IgD-negative memory B cell (primary cell): Measurements from ENCODE around the gene PAQR5. TPM values are rescaled to one million over a fixed set of nuclear protein-coding genes. Genes with fewer than 3 reads are reported as not detected.
A peak's percentile ranks its signal among the peaks of the same experiment; 100 is the strongest.
"Not testable (repeated sequence)": the region's sequence is repeated elsewhere in the genome, so short reads cannot be mapped to it uniquely, and the experiment has no call there.

Experiments used
- H3K27ac Mint-ChIP-seq, 3 donors: one replicate each; pipeline ENCODE4 v1.8.0; 2020 to 2022; ENCODE audit warnings: mild to moderate bottlenecking in 3 of 3, mixed read lengths in 3 of 3, moderate library complexity in 1 of 3
- H3K27me3 Mint-ChIP-seq: one replicate; pipeline ENCODE4 v1.8.0; 2021; ENCODE audit warnings: mixed read lengths
- H3K36me3 Mint-ChIP-seq: one replicate; pipeline ENCODE4 v1.8.0; 2020; ENCODE audit warnings: mild to moderate bottlenecking, mixed read lengths
- H3K4me1 Mint-ChIP-seq, 3 donors: one replicate each; pipeline ENCODE4 v1.8.0; 2020 to 2022; ENCODE audit warnings: mixed read lengths in 3 of 3, mild to moderate bottlenecking in 1 of 3
- H3K4me3 Mint-ChIP-seq, 4 donors: one replicate each; pipeline ENCODE4 v1.8.0; 2020 to 2022; ENCODE audit warnings: mild to moderate bottlenecking in 4 of 4, mixed read lengths in 4 of 4, moderate library complexity in 3 of 4
- H3K9me3 Mint-ChIP-seq, 3 donors: one replicate each; pipeline ENCODE4 v1.8.0; 2020 to 2021; ENCODE audit warnings: mixed read lengths in 3 of 3, mild to moderate bottlenecking in 1 of 3
- polyA plus RNA-seq: library from polyadenylated mRNA; unstranded; fragments of 300-500 nt; fragmentation: Illumina TruSeq; gene quantifications from one replicate; pipeline ENCODE4 v1.2.3, GENCODE V29; 2021

Gene PAQR5
- polyA plus RNA-seq, 1 donor from 2014 or later, result not detected

- Mint-ChIP-seq H3K27me3 (no peaks in the 10 kb centered on the region), H3K4me3 (no peak overlapping the region), H3K9me3 (no peaks in the 10 kb centered on the region), H3K36me3 (peaks cover 3% of the 10 kb centered on the region), H3K4me1 (peaks cover 0 to 8% (median 2%) of the 10 kb centered on the region in 3 donors), H3K27ac (no peak overlapping the region)
Measured at GRCh38 chr15:69421498-69421897, 122.8 kb downstream of the PAQR5 start.

DNA sequence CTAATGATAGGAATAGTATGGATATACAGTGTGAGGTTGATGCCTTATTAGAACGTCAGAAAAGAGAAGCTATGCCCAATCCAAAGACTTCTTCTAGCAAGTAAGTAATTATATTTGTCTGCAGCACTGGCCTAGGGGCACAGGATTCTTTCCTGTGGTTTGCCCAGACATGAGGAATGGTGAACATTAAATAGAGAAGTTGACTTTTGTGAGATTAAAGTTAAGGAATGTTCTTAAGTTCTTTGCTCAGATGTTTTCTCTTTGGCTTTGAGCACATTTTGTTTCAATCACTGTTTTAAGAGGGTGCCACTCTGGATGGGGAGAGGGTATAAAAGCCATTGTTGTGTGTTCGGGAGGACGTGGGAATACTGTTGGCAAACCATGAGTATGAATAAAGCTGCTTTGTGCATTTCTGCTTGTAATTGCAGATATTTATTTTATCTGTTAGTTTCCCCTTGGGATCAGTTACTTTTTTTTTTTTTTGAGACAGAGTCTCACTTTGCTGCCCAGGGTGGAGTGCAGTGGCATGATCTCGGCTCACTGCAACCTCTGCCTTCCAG, 123.7 kb downstream of the PAQR5 start:
- peaks cover 3% of the 10 kb centered on the region for H3K36me3 Mint-ChIP-seq
- peaks cover 0 to 8% (median 2%) of the 10 kb centered on the region in 3 donors for H3K4me1 Mint-ChIP-seq
- H3K9me3 Mint-ChIP-seq, result no peaks in the 10 kb centered on the region
- no peaks in the 10 kb centered on the region for H3K27me3 Mint-ChIP-seq
- no peak overlapping the region for H3K27ac Mint-ChIP-seq
- H3K4me3 Mint-ChIP-seq, result no peak overlapping the region

DNA sequence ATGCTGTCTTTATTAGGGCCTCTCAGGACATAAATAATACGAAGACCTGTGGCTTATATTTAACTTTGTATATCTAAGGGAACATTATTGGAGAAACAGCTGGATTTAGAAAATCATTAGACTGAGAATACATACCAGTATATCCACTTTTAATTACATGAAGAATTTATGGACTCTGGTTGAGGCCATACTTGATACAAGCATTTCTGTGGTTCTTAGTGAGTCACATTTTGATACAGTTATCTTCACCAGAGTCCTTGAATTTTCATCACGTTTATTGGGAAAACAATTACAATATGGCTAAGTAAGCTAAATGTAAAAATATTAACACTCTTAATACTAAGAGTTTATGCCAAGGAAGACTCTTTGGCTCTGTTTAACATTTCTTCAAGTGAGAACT, 125.3 kb downstream of the PAQR5 start:
- Mint-ChIP-seq H3K4me3 (no peak overlapping the region), H3K27ac (no peak overlapping the region), H3K36me3 (peaks cover 3% of the 10 kb centered on the region), H3K9me3 (no peaks in the 10 kb centered on the region), H3K27me3 (no peaks in the 10 kb centered on the region), H3K4me1 (peaks cover 0 to 4% (median 0%) of the 10 kb centered on the region in 3 donors)

DNA sequence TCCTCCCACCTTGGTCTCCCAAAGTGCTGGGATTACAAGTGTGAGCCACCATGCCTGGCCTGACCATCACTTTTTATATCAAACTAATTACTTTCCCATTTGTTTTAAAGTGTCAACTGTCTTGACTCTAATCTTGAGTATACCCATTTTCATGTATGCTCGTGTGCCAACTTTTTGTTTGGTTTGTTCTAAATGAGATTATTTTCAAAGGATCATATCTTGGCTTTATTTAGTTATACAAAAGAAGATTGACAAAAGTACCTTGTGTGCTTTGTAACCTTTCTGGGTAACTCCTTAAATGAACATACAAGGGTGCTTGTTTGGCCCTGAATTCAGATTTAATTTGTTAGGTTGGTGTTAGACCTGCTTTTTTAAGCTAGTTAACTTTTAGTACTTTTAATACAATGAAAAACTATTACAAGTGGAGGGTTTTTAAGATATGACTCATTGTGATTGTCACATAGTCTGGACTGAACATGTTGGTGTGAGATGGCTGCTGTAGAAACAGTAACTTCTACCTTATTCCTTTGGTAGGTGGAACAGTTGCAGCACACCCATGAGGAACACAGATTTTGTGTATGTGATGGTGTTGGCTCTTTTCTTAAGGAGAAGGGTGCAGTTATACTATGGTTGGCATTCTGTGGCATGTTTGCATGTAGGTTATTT, 126.2 kb downstream of the PAQR5 start:
- Mint-ChIP-seq H3K36me3 (peaks cover 1% of the 10 kb centered on the region), H3K4me3 (no peak overlapping the region), H3K4me1 (no peaks in the 10 kb centered on the region), H3K9me3 (no peaks in the 10 kb centered on the region), H3K27ac (no peak overlapping the region), H3K27me3 (no peaks in the 10 kb centered on the region)

DNA sequence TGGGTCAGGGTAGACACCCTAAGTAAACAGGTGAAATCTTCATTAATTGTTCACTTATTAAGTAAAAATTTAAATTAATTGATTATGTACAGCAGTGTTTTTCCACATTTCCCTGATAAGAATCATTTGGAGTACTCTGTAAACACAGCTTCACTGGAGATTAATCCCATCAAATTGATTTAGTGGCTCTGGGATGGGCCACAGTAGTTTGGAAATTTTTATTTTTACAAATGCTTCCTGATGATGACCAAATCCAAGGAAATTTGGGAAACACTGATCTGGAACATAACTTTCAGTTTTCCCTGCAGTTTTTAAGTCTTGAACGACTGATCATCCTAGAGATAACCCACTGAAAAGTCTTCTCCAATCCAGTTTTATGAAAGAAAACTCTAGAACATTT, 135.1 kb downstream of the PAQR5 start:
- Mint-ChIP-seq H3K9me3 (no peaks in the 10 kb centered on the region), H3K27ac (no peak overlapping the region), H3K27me3 (no peaks in the 10 kb centered on the region), H3K4me3 (no peak overlapping the region), H3K4me1 (no peaks in the 10 kb centered on the region), H3K36me3 (no peaks in the 10 kb centered on the region)

DNA sequence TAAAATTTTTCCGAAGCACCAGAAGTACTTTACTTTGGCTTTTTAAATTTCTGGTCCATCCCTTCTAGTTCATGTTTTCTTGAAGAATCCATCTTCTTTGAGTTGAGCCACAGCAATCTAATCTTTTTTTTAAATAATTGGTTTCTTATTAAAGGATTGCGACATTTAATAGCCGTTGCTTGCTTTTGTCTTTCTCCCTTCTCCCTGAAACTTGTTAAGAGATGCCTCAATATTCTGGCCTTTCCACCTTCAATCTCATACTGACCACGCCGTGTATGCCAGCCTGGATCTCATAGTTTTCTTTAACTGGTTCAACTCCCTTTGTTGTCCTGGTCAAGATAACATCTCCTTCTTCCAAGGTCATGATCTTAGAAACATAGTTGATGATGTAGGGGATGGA, 135.5 kb downstream of the PAQR5 start:
- H3K4me3 Mint-ChIP-seq, result no peak overlapping the region
- H3K27ac Mint-ChIP-seq, result no peak overlapping the region
- H3K27me3 Mint-ChIP-seq, result no peaks in the 10 kb centered on the region
- H3K4me1 Mint-ChIP-seq, result no peaks in the 10 kb centered on the region
- no peaks in the 10 kb centered on the region for H3K36me3 Mint-ChIP-seq
- no peaks in the 10 kb centered on the region for H3K9me3 Mint-ChIP-seq

DNA sequence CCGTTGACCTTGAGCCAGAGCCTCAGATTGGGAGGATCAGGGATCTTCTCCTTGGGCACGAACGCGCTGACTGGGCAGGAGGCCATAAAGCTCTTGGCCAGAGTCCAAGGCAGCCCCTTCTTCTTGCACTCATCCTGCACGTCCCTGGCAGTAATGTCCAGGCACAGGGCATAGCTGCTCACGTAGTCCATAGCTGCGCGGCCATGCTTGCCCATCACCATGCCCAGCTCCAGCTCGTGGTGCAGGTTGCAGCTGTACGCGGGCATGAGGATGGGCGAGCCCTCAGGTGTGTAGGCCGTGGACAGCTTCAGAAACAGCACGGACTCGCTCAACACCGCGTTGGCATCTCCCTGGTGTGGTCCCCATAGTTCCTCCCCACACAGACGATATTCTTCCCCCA, 136.0 kb downstream of the PAQR5 start:
- H3K36me3 Mint-ChIP-seq, result no peaks in the 10 kb centered on the region
- H3K27me3 Mint-ChIP-seq, result no peaks in the 10 kb centered on the region

DNA sequence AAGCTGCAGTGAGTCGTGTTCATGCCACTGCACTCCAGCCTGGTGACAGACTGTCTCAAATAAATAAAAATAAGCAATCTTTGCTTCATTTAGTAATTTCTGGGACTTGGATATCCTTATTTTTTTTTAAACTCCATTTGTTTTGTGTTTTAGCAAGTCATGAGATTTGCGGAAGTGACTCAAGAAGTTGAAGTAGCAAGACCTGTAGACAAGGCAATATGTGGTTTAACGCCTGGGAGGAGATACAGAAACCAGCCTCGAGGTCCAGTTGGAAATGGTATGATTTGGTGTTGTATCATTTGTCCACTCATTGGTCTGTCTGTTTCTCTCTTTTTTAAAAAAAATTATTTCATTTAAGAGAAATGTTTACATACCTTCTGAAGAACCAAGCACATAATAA, 137.3 kb downstream of the PAQR5 start:
- Mint-ChIP-seq H3K36me3 (no peaks in the 10 kb centered on the region), H3K4me1 (no peaks in the 10 kb centered on the region), H3K4me3 (no peak overlapping the region), H3K27me3 (no peaks in the 10 kb centered on the region), H3K27ac (no peak overlapping the region), H3K9me3 (no peaks in the 10 kb centered on the region)

More for the DNA sequence above, 136.0 kb downstream of the PAQR5 start:
- no peaks in the 10 kb centered on the region for H3K4me1 Mint-ChIP-seq
- no peaks in the 10 kb centered on the region for H3K9me3 Mint-ChIP-seq
- no peak overlapping the region for H3K27ac Mint-ChIP-seq
- H3K4me3 Mint-ChIP-seq, result no peak overlapping the region

DNA sequence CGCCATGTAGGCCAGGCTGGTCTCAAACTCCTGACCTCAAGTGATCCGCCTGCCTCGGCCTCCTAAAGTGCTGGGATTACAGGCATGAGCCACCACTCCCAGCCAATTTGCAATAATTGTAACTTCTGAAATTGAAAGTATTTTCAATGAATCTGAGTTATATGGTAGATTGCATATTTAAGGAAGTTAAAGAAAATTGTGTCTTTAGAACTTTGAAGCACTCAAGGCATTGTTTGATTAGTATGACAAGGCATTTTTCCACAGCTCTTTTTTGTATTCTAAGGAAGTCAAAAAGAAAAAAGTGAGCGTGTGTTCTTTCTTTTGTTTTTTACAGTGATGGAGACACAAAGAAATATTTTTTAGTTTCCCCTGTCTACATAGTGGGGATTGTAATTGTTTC, 138.2 kb downstream of the PAQR5 start:
- Mint-ChIP-seq H3K9me3 (no peaks in the 10 kb centered on the region), H3K4me3 (no peak overlapping the region), H3K27ac (no peak overlapping the region), H3K36me3 (no peaks in the 10 kb centered on the region), H3K27me3 (no peaks in the 10 kb centered on the region), H3K4me1 (no peaks in the 10 kb centered on the region)

- H3K36me3 Mint-ChIP-seq, result no peaks in the 10 kb centered on the region
- H3K27ac Mint-ChIP-seq, result peak overlapping the region in 1 of 3 donors; percentile 14
- no peak overlapping the region for H3K4me3 Mint-ChIP-seq
- peaks cover 6 to 13% (median 9%) of the 10 kb centered on the region in 3 donors for H3K4me1 Mint-ChIP-seq
- H3K27me3 Mint-ChIP-seq, result no peaks in the 10 kb centered on the region
- H3K9me3 Mint-ChIP-seq, result no peaks in the 10 kb centered on the region
Measured at GRCh38 chr15:69439623-69440022, 140.9 kb downstream of the PAQR5 start.

GRCh38 chr15:69443032-69443611, 144.4 kb downstream of the PAQR5 start:
- Mint-ChIP-seq H3K9me3 (no peaks in the 10 kb centered on the region), H3K4me3 (peak overlapping the region in 2 of 4 donors; percentile 4 to 25), H3K27ac (peak overlapping the region in 2 of 3 donors; percentile 1 to 73), H3K27me3 (no peaks in the 10 kb centered on the region), H3K4me1 (peaks cover 9 to 16% (median 9%) of the 10 kb centered on the region in 3 donors), H3K36me3 (no peaks in the 10 kb centered on the region)

- H3K27ac Mint-ChIP-seq, result peak overlapping the region in 1 of 3 donors; percentile 67
- H3K36me3 Mint-ChIP-seq, result no peaks in the 10 kb centered on the region
- no peaks in the 10 kb centered on the region for H3K27me3 Mint-ChIP-seq
- H3K4me3 Mint-ChIP-seq, result peak overlapping the region in 1 of 4 donors; percentile 49
- no peaks in the 10 kb centered on the region for H3K9me3 Mint-ChIP-seq
- peaks cover 9 to 16% (median 9%) of the 10 kb centered on the region in 3 donors for H3K4me1 Mint-ChIP-seq
Measured at GRCh38 chr15:69444686-69445085, 146.0 kb downstream of the PAQR5 start.

DNA sequence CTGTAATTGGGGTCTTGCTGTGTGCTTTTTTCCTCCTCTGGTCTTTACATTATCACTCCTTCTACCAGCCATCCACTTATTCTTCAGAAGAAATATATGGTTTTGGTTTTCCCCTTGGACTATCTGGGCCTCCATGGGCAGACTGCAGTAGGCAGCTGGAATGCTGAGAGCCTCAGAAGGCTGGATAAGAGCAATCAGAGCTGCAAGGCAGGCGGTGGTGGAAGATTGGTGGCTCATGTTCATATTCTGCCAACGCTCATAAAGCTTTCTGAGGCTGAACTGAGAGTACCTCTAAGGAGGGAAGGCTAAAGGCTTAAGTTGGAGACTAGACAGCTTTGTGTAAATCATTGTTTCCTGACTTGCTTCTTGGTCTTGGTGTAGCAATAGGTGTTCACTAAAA, 148.2 kb downstream of the PAQR5 start:
- no peaks in the 10 kb centered on the region for H3K36me3 Mint-ChIP-seq

DNA sequence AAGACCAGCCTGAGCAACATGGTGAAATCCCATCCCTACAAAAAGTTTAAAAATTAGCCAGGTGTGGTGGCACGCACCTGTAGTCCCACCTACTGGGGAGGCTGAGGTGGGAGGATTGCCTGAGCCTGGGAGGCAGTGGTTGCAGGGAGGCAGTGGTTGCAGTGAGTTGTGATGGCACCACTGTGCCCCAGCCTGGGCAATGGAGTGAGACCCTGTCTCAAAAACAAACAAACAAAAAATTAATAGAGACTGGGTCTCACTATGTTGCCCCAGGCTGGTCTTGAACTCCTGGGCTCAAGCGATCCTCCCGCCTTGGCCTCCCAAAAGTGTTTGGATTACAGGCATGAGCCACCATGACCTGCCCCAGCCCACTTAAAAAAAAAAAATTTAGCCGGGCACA, 151.5 kb downstream of the PAQR5 start:
- not testable (repeated sequence) for H3K27me3 Mint-ChIP-seq, H3K4me3 Mint-ChIP-seq, H3K27ac Mint-ChIP-seq, H3K9me3 Mint-ChIP-seq, H3K36me3 Mint-ChIP-seq
- H3K4me1 Mint-ChIP-seq, result peaks cover 21 to 22% (median 21%) of the 10 kb centered on the region in 3 donors

More for the DNA sequence above, 148.2 kb downstream of the PAQR5 start:
- H3K4me3 Mint-ChIP-seq, result peak overlapping the region in 1 of 4 donors; percentile 19
- H3K9me3 Mint-ChIP-seq, result no peaks in the 10 kb centered on the region
- no peaks in the 10 kb centered on the region for H3K27me3 Mint-ChIP-seq
- peaks cover 9 to 18% (median 9%) of the 10 kb centered on the region in 3 donors for H3K4me1 Mint-ChIP-seq
- H3K27ac Mint-ChIP-seq, result no peak overlapping the region

GRCh38 chr15:69450968-69451695, 152.4 kb downstream of the PAQR5 start:
- peak overlapping the region in 2 of 3 donors; percentile 96 to 100 for H3K27ac Mint-ChIP-seq
- H3K4me1 Mint-ChIP-seq, result peaks cover 24 to 27% (median 26%) of the 10 kb centered on the region in 3 donors
- H3K4me3 Mint-ChIP-seq, result peak overlapping the region in 1 of 4 donors; percentile 96
- H3K36me3 Mint-ChIP-seq, result peaks cover 3% of the 10 kb centered on the region
- no peaks in the 10 kb centered on the region for H3K27me3 Mint-ChIP-seq
- no peaks in the 10 kb centered on the region for H3K9me3 Mint-ChIP-seq
